H7 (cell line): ENCODE results near the gene GPS1. TPM values are rescaled to one million over a fixed set of nuclear protein-coding genes. Genes with fewer than 3 reads are reported as not detected.

Experiments used
- DNase-seq: peaks from one replicate; pipeline ENCODE4 v3.0.0; 2012
- H3K27me3 ChIP-seq: 2 replicates; pipeline ENCODE4 v1.6.0; 2011; ENCODE audit warnings: mild to moderate bottlenecking, low read length; ENCODE audit not compliant: control insufficient read depth, insufficient read depth
- H3K36me3 ChIP-seq: replicated peaks from 2 replicates; pipeline ENCODE4 v1.5.1; 2011; ENCODE audit warnings: low read length; ENCODE audit not compliant: control insufficient read depth, insufficient read depth
- H3K4me3 ChIP-seq: 2 replicates; pipeline ENCODE4 v1.5.1; 2011; ENCODE audit warnings: low read depth, mild to moderate bottlenecking, control low read depth, low read length, moderate library complexity; ENCODE audit not compliant: insufficient read depth
- total RNA-seq: library from RNA; depleted of rRNA; stranded (reverse); fragments of >200 nt; shearing (Covaris generic); gene quantifications from 2 replicates; pipeline ENCODE4 v1.2.3, GENCODE V29; 2014; rRNA removed

The GPS1 gene
- total RNA-seq = 205 and 248 TPM in 2 replicates

- peak; percentile 97 for DNase-seq
- Histone ChIP-seq H3K36me3 (peaks cover 17% of the 10 kb centered on the region), H3K27me3 (no peaks in the 10 kb centered on the region), H3K4me3 (peak within 1 kb of the TSS; percentile 83)
Measured at GRCh38 chr17:82051776-82052637, at the start of gene GPS1, which contains the start of gene RFNG. GPS1 (plus strand) TSS chr17:82051898; CDS start chr17:82051932, 34 bp downstream. RFNG (minus strand) TSS chr17:82051811; CDS start chr17:82051766, 45 bp downstream.

DNA sequence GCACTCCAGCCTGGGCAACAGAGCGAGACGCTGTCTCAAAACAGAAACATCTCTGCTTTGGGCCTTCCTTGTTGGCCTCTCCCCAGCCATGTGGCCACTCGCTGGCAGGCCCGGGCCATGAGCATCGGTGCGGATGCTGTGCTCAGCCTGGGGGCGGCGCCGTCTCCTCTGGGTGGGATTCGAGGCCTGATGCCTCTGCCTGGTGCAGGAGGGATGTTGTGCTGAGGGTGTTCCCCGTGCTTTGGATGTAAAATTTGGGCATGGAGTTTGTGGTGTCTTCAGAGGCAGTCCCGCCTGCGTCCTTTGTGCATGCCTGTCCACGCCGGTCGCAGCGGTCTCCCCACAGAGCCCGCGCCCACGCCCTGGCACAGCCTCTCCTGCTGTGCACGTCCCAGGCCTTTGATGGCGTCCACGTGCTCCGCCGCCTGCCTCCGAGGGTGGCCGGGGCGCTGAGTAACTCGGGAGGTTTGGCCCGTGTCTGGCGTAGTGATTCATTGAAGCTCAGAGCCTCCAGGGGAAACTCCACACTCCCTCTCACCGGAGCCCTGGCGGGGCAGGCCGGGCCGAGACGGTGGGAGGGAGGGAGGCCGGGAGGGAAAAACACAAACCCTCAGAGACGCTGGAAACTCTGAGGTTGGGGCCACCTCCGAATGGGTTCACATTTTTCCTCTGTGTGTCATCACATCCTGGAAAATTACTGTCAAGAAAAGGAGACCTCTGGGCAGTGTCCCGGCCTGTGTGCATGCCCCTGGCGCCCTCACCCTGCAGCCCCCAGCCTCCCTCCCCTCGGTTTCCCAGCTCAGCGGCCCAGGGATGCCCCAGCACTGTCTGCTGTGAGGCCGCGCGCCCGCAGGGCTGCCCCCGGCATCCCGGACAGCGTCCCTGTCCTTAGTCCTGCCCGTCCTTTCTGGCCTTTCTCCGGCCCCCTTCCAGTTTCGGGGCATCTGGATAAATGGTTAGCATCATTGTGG lies 48.0 kb upstream of the GPS1 start:
- H3K27me3 ChIP-seq = no peaks in the 10 kb centered on the region
- H3K36me3 ChIP-seq = no peaks in the 10 kb centered on the region
- no peak overlapping the region for H3K4me3 ChIP-seq
- peak; percentile 71 for DNase-seq

DNA sequence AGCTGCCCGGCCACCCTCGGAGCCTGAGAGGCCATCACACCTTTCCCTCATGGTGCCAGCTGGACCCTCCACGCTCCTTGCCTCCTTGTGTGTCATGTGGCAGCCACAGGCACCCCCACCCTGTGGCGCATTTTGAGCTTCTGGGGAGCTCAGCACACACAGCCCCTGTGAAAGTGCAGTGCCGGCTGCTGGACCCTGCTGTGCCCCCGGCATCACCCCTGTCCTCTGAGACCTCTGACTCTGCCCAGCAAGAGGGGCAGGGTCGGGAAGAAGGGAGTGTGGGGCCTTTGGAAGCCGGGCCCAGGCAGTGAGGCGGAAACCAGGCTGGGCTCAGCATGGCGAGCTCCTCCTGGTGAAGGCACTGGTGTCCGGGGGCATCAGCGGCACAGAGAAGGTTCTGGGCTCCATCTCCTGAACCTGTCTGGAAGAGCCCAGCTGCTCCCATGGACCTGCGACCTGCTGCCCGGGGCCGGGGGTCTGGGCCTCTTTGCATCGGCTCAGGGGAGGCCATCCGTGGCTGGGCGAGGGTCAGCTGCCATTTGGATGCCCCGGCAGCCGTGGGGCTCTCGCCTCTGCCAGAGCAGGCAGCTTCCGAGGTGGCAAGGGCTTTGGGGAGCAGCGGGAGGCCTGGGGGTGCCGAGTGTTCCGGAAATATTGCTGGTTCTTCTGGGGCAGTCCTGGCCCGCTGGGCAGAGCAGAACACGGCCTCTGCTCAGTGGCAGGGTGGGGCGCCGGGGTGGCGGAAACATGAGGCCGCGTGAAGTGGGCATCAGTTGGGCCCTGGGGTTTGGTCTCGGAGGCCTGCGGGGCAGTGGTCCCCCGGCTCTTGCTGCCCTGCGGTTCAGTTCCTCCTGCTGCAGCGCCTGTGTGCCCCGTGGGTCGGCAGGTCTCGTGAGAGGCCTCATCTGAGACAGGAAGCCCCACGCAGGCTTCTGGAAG lies 46.9 kb upstream of the GPS1 start:
- Histone ChIP-seq H3K4me3 (no peak overlapping the region), H3K36me3 (no peaks in the 10 kb centered on the region), H3K27me3 (no peaks in the 10 kb centered on the region)
- no peak for DNase-seq

DNA sequence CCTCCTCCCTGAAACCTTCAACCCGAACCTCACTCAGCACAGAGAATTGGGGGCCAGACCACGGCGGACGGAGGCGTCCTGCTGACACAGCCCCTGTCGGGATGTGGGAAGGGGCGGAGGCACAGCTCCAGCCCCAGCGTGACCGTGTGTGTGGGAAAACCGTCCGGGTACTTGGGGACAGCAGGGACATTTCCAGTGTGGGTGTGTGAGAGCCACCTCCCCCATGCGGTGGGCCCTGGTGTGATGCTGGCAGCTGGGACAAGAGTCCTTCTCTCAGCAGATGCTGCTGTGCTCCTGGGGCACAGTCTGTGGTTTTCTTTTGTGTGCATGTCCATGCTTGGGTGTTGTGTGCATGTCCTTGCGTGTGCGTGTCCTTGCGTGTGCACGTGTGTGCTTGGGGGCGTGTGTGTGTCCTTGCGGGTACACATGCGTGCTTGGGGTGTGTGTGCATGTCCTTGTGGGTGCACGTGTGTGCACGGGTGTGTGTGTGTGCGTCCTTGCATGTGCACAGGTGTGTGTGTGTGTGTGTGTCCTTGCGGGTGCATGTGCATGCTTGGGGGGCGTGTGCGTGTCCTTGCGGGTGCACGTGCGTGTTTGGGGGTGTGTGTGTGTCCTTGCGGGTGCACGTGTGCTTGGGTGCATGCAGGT lies 45.9 kb upstream of the GPS1 start:
- Histone ChIP-seq H3K4me3 (no peak overlapping the region), H3K27me3 (no peaks in the 10 kb centered on the region), H3K36me3 (no peaks in the 10 kb centered on the region)
- DNase-seq = no peak

DNA sequence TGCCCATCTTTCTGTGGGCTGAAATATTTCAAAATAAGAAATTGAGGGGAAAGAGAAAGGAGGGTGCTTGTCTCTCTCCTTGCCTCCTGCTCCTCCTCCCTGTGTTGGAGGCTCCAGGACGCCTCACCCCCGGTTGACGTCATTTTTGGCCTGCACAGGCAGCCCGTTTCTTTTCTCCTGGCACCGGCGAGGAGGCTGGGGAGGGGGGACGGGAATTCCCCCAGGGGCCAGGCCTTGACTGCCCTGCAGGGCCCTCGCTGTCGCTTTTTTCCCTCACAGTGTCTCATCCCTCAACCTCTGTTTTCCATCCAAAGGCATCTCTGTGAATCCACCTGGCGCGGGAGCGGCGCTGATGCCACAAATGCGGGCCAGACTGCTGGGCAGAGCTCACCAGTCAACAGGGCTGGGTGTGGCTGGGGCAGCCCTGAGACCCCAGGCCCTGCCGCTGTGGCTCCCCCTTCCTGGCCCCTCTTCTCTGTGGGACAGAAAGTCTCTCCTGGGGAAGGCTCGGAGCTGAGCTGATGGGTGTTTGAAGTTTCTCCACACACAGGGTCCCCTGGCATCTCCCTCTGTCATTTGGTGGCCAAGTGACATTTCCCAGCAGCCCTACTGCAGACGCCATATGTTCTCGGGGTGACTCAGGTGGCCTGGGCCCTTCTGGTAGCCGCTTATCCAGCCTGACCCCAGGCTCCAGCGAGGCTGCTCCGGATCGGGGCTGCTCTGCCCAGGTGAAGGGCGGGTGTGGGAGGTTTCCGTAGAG lies 45.0 kb upstream of the GPS1 start:
- Histone ChIP-seq H3K4me3 (no peak overlapping the region), H3K27me3 (no peaks in the 10 kb centered on the region), H3K36me3 (no peaks in the 10 kb centered on the region)
- DNase-seq = no peak

DNA sequence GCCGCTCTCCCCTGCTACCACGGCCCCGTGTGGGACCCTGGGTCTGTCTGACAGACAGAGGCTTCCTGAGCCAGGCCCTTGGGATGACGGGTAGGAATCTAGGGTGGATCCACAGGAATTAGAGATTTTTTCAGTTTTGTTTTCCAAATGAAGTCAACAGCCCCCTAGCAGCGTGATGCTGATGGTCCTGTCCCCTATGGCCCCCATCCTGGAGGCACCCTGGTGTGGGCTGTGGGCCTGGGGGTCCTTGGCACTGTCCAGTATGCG lies 44.5 kb upstream of the GPS1 start:
- Histone ChIP-seq H3K27me3 (no peaks in the 10 kb centered on the region), H3K36me3 (no peaks in the 10 kb centered on the region), H3K4me3 (no peak overlapping the region)
- no peak for DNase-seq

DNA sequence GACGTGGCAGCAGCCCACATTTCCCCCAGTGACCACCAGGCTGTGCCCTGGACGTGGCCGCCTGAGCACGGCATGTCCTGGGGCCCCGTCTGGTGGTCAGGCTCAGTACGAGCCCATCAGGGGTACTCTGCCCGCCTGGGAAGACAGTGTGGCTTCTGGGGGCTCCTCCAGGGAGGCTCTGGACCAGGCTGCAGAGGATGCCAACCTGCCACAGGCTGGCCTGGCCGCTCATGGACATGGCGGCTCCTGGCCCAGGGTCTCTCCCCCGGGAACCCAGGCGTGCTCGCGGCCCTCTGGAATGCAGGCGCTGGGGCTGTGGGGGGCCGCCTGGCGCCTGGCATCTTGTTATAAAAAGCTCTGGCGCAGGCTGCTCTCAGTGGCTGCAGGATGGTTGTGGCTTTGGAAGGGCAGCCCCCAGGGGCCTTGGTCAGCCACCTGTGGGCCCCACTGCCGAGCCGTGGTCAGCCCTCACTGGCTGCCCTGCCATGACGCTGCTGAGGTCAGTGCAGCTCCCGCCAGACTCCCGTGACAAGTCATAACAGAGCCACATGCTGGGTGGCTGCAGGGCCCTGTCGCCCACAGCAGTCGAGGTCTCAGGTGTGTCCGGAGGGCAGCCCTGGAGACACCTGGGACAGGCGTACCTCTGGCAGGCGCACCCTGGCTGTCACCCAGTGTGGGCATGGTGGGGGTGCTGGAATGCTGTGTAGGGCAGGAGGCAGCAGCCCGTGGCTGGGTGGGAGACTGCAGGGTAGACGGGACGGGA lies 44.0 kb upstream of the GPS1 start:
- peak; percentile 77 for DNase-seq
- Histone ChIP-seq H3K36me3 (no peaks in the 10 kb centered on the region), H3K4me3 (no peak overlapping the region), H3K27me3 (no peaks in the 10 kb centered on the region)

GRCh38 chr17:82008258-82008940 lies 43.3 kb upstream of the GPS1 start:
- DNase-seq = no peak

DNA sequence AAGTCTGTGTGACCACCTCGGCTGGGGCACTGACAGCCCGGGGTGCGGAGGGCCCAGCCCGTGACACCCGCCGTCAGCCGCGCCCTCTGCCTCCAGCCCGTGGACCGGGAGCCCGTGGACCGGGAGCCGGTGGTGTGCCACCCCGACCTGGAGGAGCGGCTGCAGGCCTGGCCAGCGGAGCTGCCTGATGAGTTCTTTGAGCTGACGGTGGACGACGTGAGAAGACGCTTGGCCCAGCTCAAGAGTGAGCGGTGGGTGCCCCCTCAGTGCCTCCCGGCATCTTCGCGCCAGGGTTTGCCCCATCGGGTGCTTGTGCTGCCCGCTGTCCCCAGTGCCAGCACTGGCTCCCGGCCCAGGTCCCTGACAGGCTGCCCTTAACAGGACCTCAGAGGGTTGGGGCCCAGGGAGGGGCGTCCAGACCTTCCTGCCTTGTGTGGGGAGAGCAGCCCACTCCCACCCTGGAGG lies 42.7 kb upstream of the GPS1 start:
- Histone ChIP-seq H3K27me3 (no peaks in the 10 kb centered on the region), H3K36me3 (no peaks in the 10 kb centered on the region), H3K4me3 (no peak overlapping the region)
- DNase-seq = no peak

More at GRCh38 chr17:82008258-82008940, 43.3 kb upstream of the GPS1 start:
- Histone ChIP-seq H3K36me3 (no peaks in the 10 kb centered on the region), H3K4me3 (no peak overlapping the region), H3K27me3 (no peaks in the 10 kb centered on the region)

GRCh38 chr17:82009413-82009812 lies 42.3 kb upstream of the GPS1 start:
- Histone ChIP-seq H3K27me3 (no peaks in the 10 kb centered on the region), H3K4me3 (no peak overlapping the region)
- no peak for DNase-seq

GRCh38 chr17:82010575-82011525 lies 40.8 kb upstream of the GPS1 start:
- no peaks in the 10 kb centered on the region for H3K27me3 ChIP-seq
- DNase-seq = no peak

More at GRCh38 chr17:82009413-82009812, 42.3 kb upstream of the GPS1 start:
- no peaks in the 10 kb centered on the region for H3K36me3 ChIP-seq

More at GRCh38 chr17:82010575-82011525, 40.8 kb upstream of the GPS1 start:
- Histone ChIP-seq H3K4me3 (no peak overlapping the region), H3K36me3 (no peaks in the 10 kb centered on the region)
